ENCODE results near the gene FAM13A.

DNA sequence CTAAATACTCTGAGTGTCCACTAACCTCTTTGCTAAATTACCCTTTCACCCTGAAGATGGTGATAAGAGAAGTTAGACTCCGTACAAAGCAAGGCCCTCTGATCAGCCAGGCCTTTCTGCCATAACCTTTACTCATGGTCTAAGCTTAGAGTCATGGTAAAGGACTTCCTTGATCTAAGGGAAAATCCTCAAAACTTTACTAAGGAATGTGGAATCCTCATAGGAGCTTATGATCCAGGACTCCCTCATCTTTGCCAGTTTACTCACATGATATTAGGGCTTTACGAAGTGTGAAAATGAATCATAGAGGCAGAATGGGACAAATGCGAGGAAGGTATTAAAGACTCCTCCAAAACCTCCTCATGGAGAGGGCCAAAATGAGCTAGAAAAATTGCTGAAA lies 7.9 kb upstream of the FAM13A start:
- TF ChIP-seq EZH2 (IDR thresholded peaks at IDR 0.05; ENCODE audit: insufficient read depth, poor library complexity, severe bottlenecking) (no peak), EZH2phosphoT487 (IDR thresholded peaks at IDR 0.05; ENCODE audit: insufficient read depth, low read depth) (no peak)
